K562 (cell line): ENCODE data around the gene HYPK. TPM values are rescaled to one million over a fixed set of nuclear protein-coding genes. Genes with fewer than 3 reads are reported as not detected.

ENCODE experiments used
- ATAC-seq: fragments of 200-7000 bp; cut with Tn5 transposase; 3 replicates; pipeline ENCODE4 v1.9.1; 2020; ENCODE audit warnings: moderate library complexity
- BruUV-seq: library from RNA; stranded (reverse); fragments of 400-500 nt; replicated peaks from 2 replicates; lab custom pipeline; 2021; lab: Mats Ljungman, UMichigan
- CTCF ChIA-PET: fragments of 300-600 bp; formaldehyde crosslinking; extraction: SDS; loops from one replicate; lab custom pipeline; 2021; ENCODE audit warnings: low intra/inter-chr PET ratio; lab: Yijun Ruan, JAX
- POLR2A ChIA-PET: fragments of 300-600, 350-650 bp; sonication (Branson Sonifier 250); formaldehyde crosslinking; extraction: SDS; loops from one replicate; lab custom pipeline; 2021; ENCODE audit warnings: antibody characterized with exemption, inconsistent platforms; lab: Yijun Ruan, JAX
- DNase-seq, 4 experiments: peaks; one replicate each; pipeline versions ENCODE4 v3.0.0 to v3.0.0-alpha.2; 2011 to 2018; ENCODE audit warnings: low spot score in 3 of 4, mixed read lengths in 3 of 4; ENCODE audit errors: extremely low read depth in 1 of 4
- FAIRE-seq: peaks from 2 replicates; lab custom pipeline; 2011; peaks lifted over from hg19 to GRCh38; lab: Jason Lieb, UNC
- H2AFZ ChIP-seq: 2 replicates; pipeline ENCODE4 v1.6.0; 2011; ENCODE audit warnings: low read depth, low read length, control low read depth, inconsistent platforms
- H3K27ac ChIP-seq: fragments of 200-600 bp; 3 replicates; pipeline ENCODE4 v1.8.0; 2011; ENCODE audit warnings: low read depth, mild to moderate bottlenecking, control low read depth, inconsistent platforms, low read length, moderate library complexity, mixed read lengths; ENCODE audit errors: extremely low read depth
- H3K27me3 ChIP-seq, 2 experiments: fragments of 300-600 bp in 1 of 2; 2 replicates in 1 of 2; 3 replicates in 1 of 2; pipeline versions ENCODE4 v1.6.0 to v1.8.0; 2011; ENCODE audit warnings: inconsistent platforms in 2 of 2, low read length in 2 of 2, mild to moderate bottlenecking in 1 of 2, mixed read lengths in 1 of 2, moderate library complexity in 1 of 2; ENCODE audit not compliant: control insufficient read depth in 2 of 2, insufficient read depth in 2 of 2
- H3K36me3 ChIP-seq: fragments of 300-600 bp; 3 replicates; pipeline ENCODE4 v1.8.0; 2011; ENCODE audit warnings: mild to moderate bottlenecking, low read length, inconsistent platforms; ENCODE audit not compliant: control insufficient read depth, insufficient read depth
- H3K4me1 ChIP-seq, 2 experiments: fragments of 200-600 bp in 1 of 2; replicated peaks in 1 of 2; 2 replicates in 1 of 2; 3 replicates in 1 of 2; pipeline versions ENCODE4 v1.5.1 to v1.8.0; 2011; ENCODE audit warnings: inconsistent platforms in 2 of 2, low read length in 2 of 2, mild to moderate bottlenecking in 1 of 2, mixed read lengths in 1 of 2, moderate library complexity in 1 of 2; ENCODE audit not compliant: control insufficient read depth in 2 of 2, insufficient read depth in 2 of 2
- H3K4me2 ChIP-seq: 2 replicates; pipeline ENCODE4 v1.6.1; 2011; ENCODE audit warnings: low read length, control low read depth, inconsistent platforms, mixed read lengths; ENCODE audit not compliant: insufficient read depth
- H3K4me3 ChIP-seq: fragments of 200-600 bp; sonication (generic), shearing (Covaris generic); 2 replicates; pipeline ENCODE4 v1.5.1; 2016; ENCODE audit warnings: control low read depth, inconsistent platforms
- H3K79me2 ChIP-seq: fragments of 200-600 bp; 3 replicates; pipeline ENCODE4 v1.8.0; 2011; ENCODE audit warnings: low read length, inconsistent platforms; ENCODE audit not compliant: control insufficient read depth, insufficient read depth
- H3K9ac ChIP-seq, 2 experiments: 2 replicates each; pipeline versions ENCODE4 v1.6.0 to v1.6.1; 2011; ENCODE audit warnings: low read depth in 2 of 2, low read length in 2 of 2, control low read depth in 1 of 2, inconsistent platforms in 1 of 2, mild to moderate bottlenecking in 1 of 2, mixed read lengths in 1 of 2; ENCODE audit not compliant: insufficient read depth in 1 of 2
- H3K9me1 ChIP-seq: one replicate; pipeline ENCODE4 v1.6.0; 2011; ENCODE audit warnings: inconsistent platforms, mild to moderate bottlenecking, low read length, moderate library complexity; ENCODE audit not compliant: control insufficient read depth, insufficient read depth
- H3K9me3 ChIP-seq: replicated peaks from 2 replicates; pipeline ENCODE4 v1.5.1; 2011; ENCODE audit warnings: low read depth, low read length, inconsistent platforms; ENCODE audit not compliant: control insufficient read depth, insufficient read depth
- H4K20me1 ChIP-seq: replicated peaks from 2 replicates; pipeline ENCODE4 v1.6.1; 2011; ENCODE audit warnings: low read length, inconsistent platforms, mixed read lengths; ENCODE audit not compliant: control insufficient read depth, insufficient read depth
- CREB1 ChIP-seq, 2 experiments: sonication (generic) in 1 of 2; formaldehyde crosslinking in 1 of 2; IDR thresholded peaks; 2 replicates each; pipeline versions ENCODE4 v1.6.1 to v1.8.0; 2012 to 2022; ENCODE audit warnings: inconsistent platforms in 1 of 2, mild to moderate bottlenecking in 1 of 2, missing genetic modification reagents in 1 of 2, moderate library complexity in 1 of 2
- ETV6 ChIP-seq, 3 experiments: fragments of 150-350 bp in 1 of 3; sonication (generic) in 1 of 3; formaldehyde crosslinking in 1 of 3; IDR thresholded peaks; 2 replicates each; pipeline versions ENCODE4 v1.6.1 to v1.8.0; 2014 to 2022; ENCODE audit warnings: borderline replicate concordance in 2 of 3, low read depth in 2 of 3, antibody characterized with exemption in 1 of 3, low read length in 1 of 3, mild to moderate bottlenecking in 1 of 3, missing genetic modification reagents in 1 of 3
- MYC ChIP-seq, 2 experiments: fragments of 250-450 bp in 1 of 2; sonication (Bioruptor Pico) in 1 of 2; IDR thresholded peaks; 2 replicates each; pipeline versions ENCODE4 v1.5.1 to v1.6.1; 2012 to 2021; ENCODE audit warnings: low read depth in 2 of 2, borderline replicate concordance in 1 of 2, improper control_type of control experiment in 1 of 2, low read length in 1 of 2, mild to moderate bottlenecking in 1 of 2, moderate library complexity in 1 of 2
- WGBS: fragments of 100-300 bp; shearing (Covaris generic); methylation state at CpG from one replicate; pipeline ENCODE4 v1.1.6; 2016; ENCODE audit warnings: low coverage, mixed read lengths; ENCODE audit not compliant: insufficient coverage; ENCODE audit errors: missing lambda C conversion rate; 5-methylcytosine and 5-hydroxymethylcytosine counted together
- in situ Hi-C: fragments of 300-500 bp; cut with MboI; formaldehyde crosslinking; loops from 4 replicates; pipeline ENCODE4 v1.15.0; 2018; ENCODE audit warnings: inconsistent platforms, mixed read lengths
- intact Hi-C: fragments of 100-400 bp; cut with micrococcal nuclease; formaldehyde crosslinking; loops from 2 replicates; pipeline ENCODE4 v1.14.2; 2022
- polyA plus RNA-seq, 8 experiments: library from polyadenylated mRNA; depleted of rRNA in 4 of 8; stranded (reverse) in 5 of 8; unstranded in 3 of 8; fragments of >200 nt; fragmentation: Nextera tagmentation in 2 of 8; fragmentation: Illumina TruSeq in 1 of 8; extraction: Ambion mirVana in 2 of 8; extraction: Trizol in 1 of 8; gene quantifications; 2 replicates each; pipeline versions ENCODE4 v1.2.1 to v1.2.3, GENCODE V29; 2011 to 2014; ENCODE audit warnings: inconsistent platforms in 1 of 8, missing spikeins in 1 of 8
- total RNA-seq, 7 experiments: library from RNA; depleted of rRNA in 6 of 7; stranded (reverse); fragments of >200 nt in 6 of 7; fragmentation: Illumina TruSeq in 2 of 7; extraction: Trizol in 2 of 7; gene quantifications; 2 replicates each; pipeline versions ENCODE4 v1.2.1 to v1.2.3, GENCODE V29; 2011 to 2021; ENCODE audit warnings: low replicate concordance in 1 of 7
- TF ChIP-seq, protein P1 (sequence below), 2 experiments: IDR thresholded peaks; 2 replicates each; pipeline ENCODE4 v1.6.1; 2012; ENCODE audit warnings: improper control_type of control experiment in 2 of 2, low read depth in 2 of 2, low read length in 2 of 2, borderline replicate concordance in 1 of 2

HYPK gene
- total and polyA plus RNA-seq, 9 of the 15 experiments (the other 6 are each of a cell fraction or from before 2014, with no cell fraction given): 7.2 to 28.0 (median 21.1) TPM

DNA sequence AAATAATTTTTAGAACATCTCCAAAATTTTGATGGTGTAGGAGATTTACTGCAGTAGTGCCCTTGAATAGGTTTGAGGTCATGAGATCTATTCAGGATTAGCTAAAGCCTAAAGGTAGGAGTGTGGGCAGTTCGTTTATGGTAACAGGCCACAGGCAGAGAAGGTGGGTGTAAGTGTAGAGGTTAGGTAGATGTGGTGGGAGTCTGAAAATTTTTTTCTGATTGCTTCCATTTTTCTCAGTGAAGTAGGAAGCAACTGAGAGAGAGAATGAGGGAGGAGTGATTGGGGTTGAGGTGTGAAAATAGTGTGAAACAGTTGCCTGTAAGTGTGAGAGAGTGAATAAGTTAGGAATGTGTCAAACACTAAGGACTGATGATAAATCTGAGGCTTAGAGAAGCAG, 21.4 kb upstream of the HYPK start:
- Histone ChIP-seq H3K27ac (no peak overlapping the region), H3K9ac (no peak overlapping the region), H4K20me1 (no peaks in the 10 kb centered on the region; the same call in 1 of the 2 replicates), H3K4me3 (no peak overlapping the region), H3K9me3 (no peaks in the 10 kb centered on the region; the same call in 1 of the 2 replicates), H2AFZ (no peak overlapping the region), H3K9me1 (no peaks in the 10 kb centered on the region), H3K36me3 (peaks cover 6% of the 10 kb centered on the region; the same call in 2 of the 3 replicates), H3K4me2 (no peak overlapping the region), H3K27me3 (no peaks in the 10 kb centered on the region)
- POLR2A ChIA-PET: interaction anchor here (0.7 to 1.4 kb wide), 4 partner anchors 9 to 33 kb away, joined by 3 to 4 read pairs (median 3); partner anchors contain the start of gene SERF2
- intact Hi-C loops: no loop called here
- no peak for ATAC-seq
- CTCF ChIA-PET: no interaction called here
- WGBS: 23% methylated on average over 1 of the region's 1 CpG
- BruUV-seq: no TSS peak
- TF ChIP-seq ETV6 (IDR thresholded peaks at IDR 0.05; ENCODE audit: borderline replicate concordance in 1 of 2, low read depth in 2 of 2, low read length in 1 of 2): no peak
- no peak for TF ChIP-seq ETV6 (CRISPR knock-in tag; IDR thresholded peaks at IDR 0.05; ENCODE audit: borderline replicate concordance)
- TF ChIP-seq MYC (IDR thresholded peaks at IDR 0.05; ENCODE audit: low read depth, low read length): no peak
- no peak for TF ChIP-seq MYC (CRISPR knock-in tag; IDR thresholded peaks at IDR 0.05; ENCODE audit: borderline replicate concordance, low read depth)
- TF ChIP-seq, all 486 proteins: peak for 0
- peaks cover 3 to 19% of the 10 kb centered on the region in 2 experiments; a peak in 4 of 5 replicates for H3K4me1 ChIP-seq
- peak; percentile 15 for FAIRE-seq
- in situ Hi-C loops: no loop called here
- no peak for DNase-seq
- no peaks in the 10 kb centered on the region for H3K79me2 ChIP-seq

DNA sequence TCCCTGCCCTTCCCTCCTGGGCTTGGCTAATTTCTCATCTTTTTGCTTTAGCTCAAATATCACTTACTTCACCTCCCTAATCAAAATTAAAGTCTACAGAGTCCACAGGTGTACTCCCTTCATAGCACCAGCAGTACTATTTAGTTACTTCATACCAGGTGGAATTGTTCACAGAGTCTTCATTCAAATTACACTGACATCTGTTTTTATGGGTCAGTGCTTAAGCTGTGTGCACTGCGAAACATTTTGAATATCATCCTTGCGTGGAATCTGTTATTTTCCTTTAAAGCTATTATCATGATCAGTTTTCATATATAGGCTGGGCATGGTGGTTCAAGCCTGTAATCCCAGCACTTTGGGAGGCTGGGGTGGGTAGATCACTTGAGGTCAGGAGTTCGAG, 11.0 kb upstream of the HYPK start:
- H3K4me1 ChIP-seq: peaks cover 24 to 28% of the 10 kb centered on the region in 2 experiments
- in situ Hi-C loops: no loop called here
- TF ChIP-seq, protein P1, sequence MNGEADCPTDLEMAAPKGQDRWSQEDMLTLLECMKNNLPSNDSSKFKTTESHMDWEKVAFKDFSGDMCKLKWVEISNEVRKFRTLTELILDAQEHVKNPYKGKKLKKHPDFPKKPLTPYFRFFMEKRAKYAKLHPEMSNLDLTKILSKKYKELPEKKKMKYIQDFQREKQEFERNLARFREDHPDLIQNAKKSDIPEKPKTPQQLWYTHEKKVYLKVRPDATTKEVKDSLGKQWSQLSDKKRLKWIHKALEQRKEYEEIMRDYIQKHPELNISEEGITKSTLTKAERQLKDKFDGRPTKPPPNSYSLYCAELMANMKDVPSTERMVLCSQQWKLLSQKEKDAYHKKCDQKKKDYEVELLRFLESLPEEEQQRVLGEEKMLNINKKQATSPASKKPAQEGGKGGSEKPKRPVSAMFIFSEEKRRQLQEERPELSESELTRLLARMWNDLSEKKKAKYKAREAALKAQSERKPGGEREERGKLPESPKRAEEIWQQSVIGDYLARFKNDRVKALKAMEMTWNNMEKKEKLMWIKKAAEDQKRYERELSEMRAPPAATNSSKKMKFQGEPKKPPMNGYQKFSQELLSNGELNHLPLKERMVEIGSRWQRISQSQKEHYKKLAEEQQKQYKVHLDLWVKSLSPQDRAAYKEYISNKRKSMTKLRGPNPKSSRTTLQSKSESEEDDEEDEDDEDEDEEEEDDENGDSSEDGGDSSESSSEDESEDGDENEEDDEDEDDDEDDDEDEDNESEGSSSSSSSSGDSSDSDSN (IDR thresholded peaks at IDR 0.05; ENCODE audit: borderline replicate concordance in 1 of 2, low read depth in 2 of 2, low read length in 2 of 2): no peak
- TF ChIP-seq CREB1 (IDR thresholded peaks at IDR 0.05) (no peak), CREB1 (CRISPR knock-in tag; IDR thresholded peaks at IDR 0.05) (no peak)
- TF ChIP-seq, all 486 proteins: peak for 0
- no peaks in the 10 kb centered on the region for H3K9me3 ChIP-seq
- no peaks in the 10 kb centered on the region for H3K27me3 ChIP-seq
- H3K79me2 ChIP-seq: peaks cover 24% of the 10 kb centered on the region
- peak overlapping the region; percentile 65 for H3K4me2 ChIP-seq
- POLR2A ChIA-PET: interaction anchor here (0.6 to 6.1 kb wide), 5 partner anchors 12 to 21 kb away, joined by 3 to 29 read pairs (median 8); partner anchors contain the start of genes ELL3, HYPK and SERINC4
- peaks cover 7% of the 10 kb centered on the region for H3K9me1 ChIP-seq
- DNase-seq (no peak), FAIRE-seq (no peak), ATAC-seq (no peak)
- H3K4me3 ChIP-seq: no peak overlapping the region
- peak overlapping the region; percentile 88 for H2AFZ ChIP-seq
- H4K20me1 ChIP-seq: peaks cover 14% of the 10 kb centered on the region; the same call in 1 of the 2 replicates
- H3K9ac ChIP-seq: peak overlapping the region in 1 of 2 experiments; percentile 50; a peak in 1 of 4 replicates
- CTCF ChIA-PET: no interaction called here
- intact Hi-C loops: no loop called here
- H3K36me3 ChIP-seq: peaks cover 16% of the 10 kb centered on the region
- H3K27ac ChIP-seq: peak overlapping the region; percentile 68
- WGBS: 100% methylated on average over 3 of the region's 3 CpGs
- no TSS peak for BruUV-seq
